ENCODE measurements around the gene CFAP299.

Gene CFAP299

DNA sequence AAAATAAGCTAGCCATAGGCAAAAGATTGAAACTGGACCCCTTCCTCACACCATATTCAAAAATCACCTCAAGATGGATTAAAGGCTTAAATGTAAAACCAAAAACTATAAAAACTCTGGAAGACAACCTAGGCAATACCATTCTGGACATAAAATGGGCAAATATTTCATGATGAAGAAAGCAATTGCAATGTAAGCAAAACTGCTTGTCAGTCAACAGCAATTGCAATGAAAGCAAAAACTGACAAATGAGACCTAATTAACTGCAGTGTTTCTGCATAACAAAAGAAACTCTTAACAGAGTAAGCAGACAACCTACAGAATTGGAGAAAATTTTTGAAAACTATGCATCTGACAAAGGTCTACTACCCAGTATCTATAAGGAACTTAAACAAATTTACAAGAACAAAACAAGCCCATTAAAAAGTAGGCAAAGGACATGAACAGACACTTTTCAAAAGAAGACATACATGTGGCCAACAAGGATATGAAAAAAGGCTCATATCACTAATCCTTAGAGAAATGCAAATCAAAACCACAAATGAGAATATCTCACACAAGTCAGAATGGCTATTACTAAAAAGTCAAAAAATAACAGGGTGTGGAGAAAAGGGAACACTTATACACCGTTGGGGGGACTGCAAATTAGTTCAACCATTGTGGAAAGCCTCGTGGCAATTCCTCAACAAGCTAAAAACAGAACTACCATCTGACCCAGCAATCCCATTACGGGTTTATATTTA, 46.7 kb downstream of the CFAP299 start:
- peaks cover 8% of the 10 kb centered on the region; the same call in 1 of the 2 replicates for H3K9me3 ChIP-seq (ENCODE audit: low read length)
- no peak overlapping the region for H3K27ac ChIP-seq (ENCODE audit: low read depth, low read length, poor library complexity, severe bottlenecking)
- H4K20me1 ChIP-seq (ENCODE audit: insufficient read depth, low read length) = no peaks in the 10 kb centered on the region
- H3K4me2 ChIP-seq (ENCODE audit: low read length) = no peak overlapping the region
- H3K9me2 ChIP-seq (ENCODE audit: low read depth, low read length) = no peaks in the 10 kb centered on the region
- no peaks in the 10 kb centered on the region for H3K79me2 ChIP-seq (ENCODE audit: insufficient read depth, low read length)
- no peaks in the 10 kb centered on the region for H3K27me3 ChIP-seq (ENCODE audit: insufficient read depth, low read length)
- no peaks in the 10 kb centered on the region; the same call in 1 of the 2 replicates for H3K36me3 ChIP-seq (ENCODE audit: insufficient read depth, low read length)
- no peaks in the 10 kb centered on the region for H3F3A ChIP-seq (ENCODE audit: insufficient read depth, low read length)
- no peaks in the 10 kb centered on the region for H3K4me1 ChIP-seq (ENCODE audit: insufficient read depth, low read length, severe bottlenecking)
- no peak overlapping the region for H3K4me3 ChIP-seq (ENCODE audit: low read depth, low read length, poor library complexity, severe bottlenecking)
- TF ChIP-seq, protein P1, sequence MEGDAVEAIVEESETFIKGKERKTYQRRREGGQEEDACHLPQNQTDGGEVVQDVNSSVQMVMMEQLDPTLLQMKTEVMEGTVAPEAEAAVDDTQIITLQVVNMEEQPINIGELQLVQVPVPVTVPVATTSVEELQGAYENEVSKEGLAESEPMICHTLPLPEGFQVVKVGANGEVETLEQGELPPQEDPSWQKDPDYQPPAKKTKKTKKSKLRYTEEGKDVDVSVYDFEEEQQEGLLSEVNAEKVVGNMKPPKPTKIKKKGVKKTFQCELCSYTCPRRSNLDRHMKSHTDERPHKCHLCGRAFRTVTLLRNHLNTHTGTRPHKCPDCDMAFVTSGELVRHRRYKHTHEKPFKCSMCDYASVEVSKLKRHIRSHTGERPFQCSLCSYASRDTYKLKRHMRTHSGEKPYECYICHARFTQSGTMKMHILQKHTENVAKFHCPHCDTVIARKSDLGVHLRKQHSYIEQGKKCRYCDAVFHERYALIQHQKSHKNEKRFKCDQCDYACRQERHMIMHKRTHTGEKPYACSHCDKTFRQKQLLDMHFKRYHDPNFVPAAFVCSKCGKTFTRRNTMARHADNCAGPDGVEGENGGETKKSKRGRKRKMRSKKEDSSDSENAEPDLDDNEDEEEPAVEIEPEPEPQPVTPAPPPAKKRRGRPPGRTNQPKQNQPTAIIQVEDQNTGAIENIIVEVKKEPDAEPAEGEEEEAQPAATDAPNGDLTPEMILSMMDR (IDR thresholded peaks at IDR 0.05; ENCODE audit: low read length) = no peak
- TF ChIP-seq EZH2 (IDR thresholded peaks at IDR 0.05; ENCODE audit: borderline replicate concordance, low read length) = no peak
- H3K9ac ChIP-seq (ENCODE audit: low read length) = no peak overlapping the region
- no peak overlapping the region for H2AFZ ChIP-seq (ENCODE audit: low read length)

DNA sequence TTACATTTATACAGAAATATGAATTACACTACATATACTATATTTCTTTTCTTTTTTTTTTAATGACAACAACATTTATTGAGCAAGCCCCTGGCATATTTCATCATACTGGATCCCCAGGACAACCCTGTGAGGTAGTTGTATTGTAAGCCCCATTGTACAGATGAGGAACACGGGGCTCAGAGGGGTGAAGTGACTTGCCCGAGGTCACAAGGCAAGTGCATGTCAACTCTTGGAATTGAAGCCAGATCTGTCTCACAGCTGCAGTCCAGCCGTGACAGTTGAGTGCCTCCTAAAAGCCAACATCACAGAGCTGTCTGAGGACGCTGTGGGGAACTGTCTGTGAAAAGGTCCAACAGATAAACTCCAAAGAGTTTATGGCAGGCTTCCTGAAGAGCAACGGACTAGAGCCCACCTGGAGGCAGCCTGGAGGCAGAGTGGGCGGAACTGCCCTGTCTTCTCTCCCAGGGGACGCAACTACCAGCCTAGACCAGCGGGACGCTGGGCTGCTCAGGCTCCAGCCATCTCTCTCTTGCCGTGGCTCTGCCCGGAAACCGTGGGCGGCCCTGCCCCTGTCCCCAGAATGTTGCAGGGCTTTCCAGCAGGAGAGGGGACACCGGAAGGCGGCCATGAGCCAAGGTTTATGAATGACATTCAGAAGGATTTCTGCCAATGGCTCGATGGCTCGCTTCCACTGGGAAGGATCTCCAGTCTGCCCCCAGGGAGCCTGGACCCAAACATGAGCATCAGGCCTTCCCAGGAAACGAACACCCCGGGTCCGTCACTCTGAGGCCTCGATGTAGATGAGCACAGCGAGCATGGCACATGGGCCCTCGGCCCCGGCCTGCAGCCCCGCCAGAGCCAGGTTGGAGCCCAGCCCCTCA, 50.1 kb downstream of the CFAP299 start:
- H3K27me3 ChIP-seq (ENCODE audit: insufficient read depth, low read length) = no peaks in the 10 kb centered on the region
- H3K27ac ChIP-seq (ENCODE audit: low read depth, low read length, poor library complexity, severe bottlenecking) = no peak overlapping the region
- no peaks in the 10 kb centered on the region for H3F3A ChIP-seq (ENCODE audit: insufficient read depth, low read length)
- no peak overlapping the region for H3K9ac ChIP-seq (ENCODE audit: low read length)
- no peak overlapping the region for H3K4me2 ChIP-seq (ENCODE audit: low read length)
- peak overlapping the region; percentile 82; the same call in 1 of the 2 replicates for H2AFZ ChIP-seq (ENCODE audit: low read length)
- no peaks in the 10 kb centered on the region; the same call in 1 of the 2 replicates for H3K36me3 ChIP-seq (ENCODE audit: insufficient read depth, low read length)
- peaks cover 4% of the 10 kb centered on the region; the same call in 1 of the 2 replicates for H3K9me3 ChIP-seq (ENCODE audit: low read length)
- no peak for TF ChIP-seq EZH2 (IDR thresholded peaks at IDR 0.05; ENCODE audit: borderline replicate concordance, low read length)
- TF ChIP-seq, protein P1 (IDR thresholded peaks at IDR 0.05; ENCODE audit: low read length) = no peak
- H4K20me1 ChIP-seq (ENCODE audit: insufficient read depth, low read length) = no peaks in the 10 kb centered on the region
- no peak overlapping the region for H3K4me3 ChIP-seq (ENCODE audit: low read depth, low read length, poor library complexity, severe bottlenecking)
- H3K9me2 ChIP-seq (ENCODE audit: low read depth, low read length) = no peaks in the 10 kb centered on the region
- H3K79me2 ChIP-seq (ENCODE audit: insufficient read depth, low read length) = no peaks in the 10 kb centered on the region
- no peaks in the 10 kb centered on the region for H3K4me1 ChIP-seq (ENCODE audit: insufficient read depth, low read length, severe bottlenecking)

DNA sequence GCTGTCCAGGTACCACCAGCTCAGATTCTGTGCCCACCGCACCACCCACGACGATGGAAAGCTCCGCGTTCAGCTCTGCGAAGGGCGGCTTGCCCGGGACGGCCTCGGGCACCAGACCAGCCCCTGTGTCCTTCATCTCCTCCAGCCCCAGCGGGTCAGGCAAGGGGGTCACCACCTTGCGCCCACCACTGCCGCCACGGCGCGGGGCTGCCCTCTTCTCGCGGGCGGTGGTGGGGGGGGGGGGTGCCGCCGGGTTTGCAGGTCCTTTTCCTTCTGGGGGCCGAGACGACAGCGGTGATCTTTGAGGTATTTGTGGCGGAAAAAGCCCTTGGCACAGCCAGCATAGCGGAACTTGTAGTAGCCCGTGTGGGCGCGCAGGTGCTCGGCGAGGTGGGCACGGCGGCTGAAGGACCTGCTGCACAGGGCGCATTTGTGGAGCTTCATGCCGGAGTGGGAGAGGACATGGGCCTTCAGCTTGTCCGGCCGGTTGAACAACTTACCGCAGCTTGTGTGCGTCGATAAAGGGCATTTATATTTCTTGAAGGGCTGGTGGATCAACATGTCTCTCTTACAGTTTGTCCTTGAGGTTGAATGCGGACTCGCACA, 50.9 kb downstream of the CFAP299 start:
- no peak overlapping the region for H2AFZ ChIP-seq (ENCODE audit: low read length)
- H3K4me2 ChIP-seq (ENCODE audit: low read length) = no peak overlapping the region
- H3K27me3 ChIP-seq (ENCODE audit: insufficient read depth, low read length) = no peaks in the 10 kb centered on the region
- no peak overlapping the region for H3K9ac ChIP-seq (ENCODE audit: low read length)
- H3K36me3 ChIP-seq (ENCODE audit: insufficient read depth, low read length) = no peaks in the 10 kb centered on the region; the same call in 1 of the 2 replicates
- H3K79me2 ChIP-seq (ENCODE audit: insufficient read depth, low read length) = no peaks in the 10 kb centered on the region
- H3K4me3 ChIP-seq (ENCODE audit: low read depth, low read length, poor library complexity, severe bottlenecking) = no peak overlapping the region
- H3K9me2 ChIP-seq (ENCODE audit: low read depth, low read length) = no peaks in the 10 kb centered on the region
- H3F3A ChIP-seq (ENCODE audit: insufficient read depth, low read length) = no peaks in the 10 kb centered on the region
- TF ChIP-seq EZH2 (IDR thresholded peaks at IDR 0.05; ENCODE audit: borderline replicate concordance, low read length) = no peak
- TF ChIP-seq, protein P1 (IDR thresholded peaks at IDR 0.05; ENCODE audit: low read length) = no peak
- H3K4me1 ChIP-seq (ENCODE audit: insufficient read depth, low read length, severe bottlenecking) = no peaks in the 10 kb centered on the region
- H4K20me1 ChIP-seq (ENCODE audit: insufficient read depth, low read length) = no peaks in the 10 kb centered on the region
- H3K27ac ChIP-seq (ENCODE audit: low read depth, low read length, poor library complexity, severe bottlenecking) = no peak overlapping the region
- no peaks in the 10 kb centered on the region for H3K9me3 ChIP-seq (ENCODE audit: low read length)
